Activated CD4-positive, alpha-beta T cell treated with anti-CD3 and anti-CD28 coated beads for 48 hours (primary cell): Measurements from ENCODE around the gene CHRM2.

Experiments
- DNase-seq: peaks from one replicate; pipeline ENCODE4 v3.0.0-alpha.2; 2020

CHRM2 gene

GRCh38 chr7:136964347-136964746 is 95.9 kb downstream of the CHRM2 start:
- DNase-seq = no peak

DNA sequence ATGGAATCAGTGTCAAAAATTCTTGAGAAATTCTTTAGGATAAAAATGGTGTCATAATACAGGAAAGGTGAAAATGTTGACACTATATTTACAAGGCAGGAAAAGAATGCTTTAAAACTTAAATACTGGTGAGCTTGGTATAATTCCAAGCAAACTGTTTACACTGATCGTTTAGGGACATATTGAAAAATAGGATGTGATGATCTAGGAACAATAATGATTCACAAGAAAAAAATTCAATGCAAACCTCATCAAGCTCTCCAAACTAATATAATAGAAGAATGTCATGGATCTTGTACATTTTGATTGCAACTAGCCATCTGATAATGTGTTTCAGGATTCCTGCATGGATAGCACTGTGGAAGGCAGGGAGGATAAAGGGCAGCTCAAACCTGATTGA is 98.4 kb downstream of the CHRM2 start:
- no peak for DNase-seq

- no peak for DNase-seq
Measured at GRCh38 chr7:136969761-136970160, 101.3 kb downstream of the CHRM2 start.

GRCh38 chr7:136971776-136972175 is 103.3 kb downstream of the CHRM2 start:
- DNase-seq = no peak

- DNase-seq = no peak
Measured at GRCh38 chr7:136976504-136977251, 108.2 kb downstream of the CHRM2 start.

- no peak for DNase-seq
Measured at GRCh38 chr7:136993377-136993776, 124.9 kb downstream of the CHRM2 start.

DNA sequence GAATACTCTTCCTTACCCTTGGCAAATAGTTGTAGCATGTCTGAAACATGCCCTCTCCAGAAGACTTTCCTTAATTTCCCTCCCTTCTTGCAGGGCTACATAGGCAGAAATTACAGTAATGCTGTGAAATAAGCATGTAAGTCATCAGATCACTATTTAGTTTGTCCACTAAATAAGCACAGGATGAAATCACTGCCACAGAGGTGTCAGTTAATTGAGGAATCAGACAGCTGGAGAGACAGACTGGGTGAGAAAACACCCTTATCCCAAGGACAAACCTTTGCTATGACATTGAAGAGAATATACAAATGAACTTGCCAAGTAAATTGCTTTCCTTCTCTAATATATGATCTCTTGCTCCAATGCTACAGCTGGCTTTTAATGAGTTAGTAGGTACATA is 129.3 kb downstream of the CHRM2 start:
- no peak for DNase-seq

GRCh38 chr7:136998495-136998894 is 130.0 kb downstream of the CHRM2 start:
- no peak for DNase-seq

GRCh38 chr7:137000621-137001020 is 132.2 kb downstream of the CHRM2 start:
- no peak for DNase-seq

GRCh38 chr7:137001041-137001440 is 132.6 kb downstream of the CHRM2 start:
- DNase-seq = no peak

DNA sequence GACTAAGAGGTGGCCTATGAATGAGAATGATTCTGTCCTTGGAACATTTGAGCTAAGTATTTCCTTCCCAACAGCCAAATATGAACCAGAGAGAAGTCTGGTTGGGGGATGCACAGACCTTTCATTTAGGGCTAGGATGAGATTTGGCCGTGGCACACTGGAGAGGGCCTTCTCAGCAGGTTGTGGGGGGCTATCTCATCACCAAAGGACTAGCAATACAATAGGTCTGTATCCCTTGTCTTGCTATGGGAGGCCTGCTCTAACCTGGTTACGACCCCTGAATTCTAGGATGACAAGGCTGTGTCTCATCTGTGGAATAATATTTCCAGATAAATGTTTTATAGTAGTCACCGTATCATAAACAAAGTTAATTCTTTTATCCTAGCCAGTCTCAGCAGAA is 133.0 kb downstream of the CHRM2 start:
- DNase-seq = no peak

GRCh38 chr7:137003086-137003485 is 134.6 kb downstream of the CHRM2 start:
- no peak for DNase-seq

GRCh38 chr7:137003566-137003965 is 135.1 kb downstream of the CHRM2 start:
- DNase-seq = no peak

- no peak for DNase-seq
Measured at GRCh38 chr7:137005873-137006272, 137.4 kb downstream of the CHRM2 start.

GRCh38 chr7:137006293-137006692 is 137.8 kb downstream of the CHRM2 start:
- DNase-seq = no peak

- DNase-seq = no peak
Measured at GRCh38 chr7:137007001-137007694, 138.7 kb downstream of the CHRM2 start.

GRCh38 chr7:137009404-137009803 is 141.0 kb downstream of the CHRM2 start:
- no peak for DNase-seq

GRCh38 chr7:137015015-137015414 is 146.6 kb downstream of the CHRM2 start:
- DNase-seq = no peak

GRCh38 chr7:137017221-137017620 is 148.8 kb downstream of the CHRM2 start:
- DNase-seq = no peak

- DNase-seq = no peak
Measured at GRCh38 chr7:137018468-137018867, 150.0 kb downstream of the CHRM2 start.

DNA sequence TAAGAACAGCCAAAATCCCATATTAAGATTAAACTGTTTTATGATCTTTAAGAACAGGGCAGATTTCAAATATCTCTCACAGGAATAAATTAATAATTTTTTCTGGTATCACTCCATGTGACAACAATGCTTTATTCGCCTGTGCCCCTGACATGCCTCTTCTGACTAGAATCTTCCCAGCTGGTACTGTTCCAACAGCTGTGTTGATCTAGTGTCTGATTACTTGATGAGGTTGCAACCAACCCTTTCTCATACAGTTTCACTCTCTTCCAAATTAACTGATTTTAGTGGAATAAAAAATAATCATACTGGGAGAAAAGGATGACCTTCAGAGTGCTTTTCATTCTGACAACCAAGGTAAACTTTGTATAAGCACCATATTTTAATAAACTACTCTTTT is 151.9 kb downstream of the CHRM2 start:
- no peak for DNase-seq

DNA sequence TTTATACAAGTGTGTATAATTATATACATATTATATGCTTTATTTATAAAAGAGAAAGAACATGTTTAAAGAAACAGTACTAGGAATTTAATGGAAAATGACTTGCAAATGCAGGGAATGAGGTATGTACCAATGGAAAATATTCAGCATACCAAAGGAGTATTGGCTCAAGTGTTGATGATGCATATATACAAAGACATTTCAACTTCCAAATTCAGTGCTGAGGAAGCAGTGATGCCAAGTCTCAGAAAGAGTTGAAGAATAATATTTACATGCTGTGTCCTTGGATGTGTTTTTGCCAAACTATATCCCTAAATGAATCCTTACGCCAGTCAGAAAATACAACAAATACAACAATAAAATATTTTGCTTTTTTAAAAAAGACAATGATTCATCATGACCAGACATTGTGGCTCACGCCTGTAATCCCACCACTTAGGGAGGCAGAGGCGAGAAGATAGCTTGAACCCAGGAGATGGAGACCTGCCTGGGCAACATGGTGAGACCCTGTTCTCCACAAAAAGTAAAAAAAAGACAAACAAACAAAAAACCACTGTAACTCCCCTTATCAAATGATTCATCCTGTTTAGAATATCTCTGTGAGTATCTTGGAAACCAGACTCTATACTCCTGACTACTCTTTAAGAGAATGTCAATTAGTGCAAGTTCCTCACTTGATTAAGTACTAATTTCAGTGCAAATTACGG is 157.2 kb downstream of the CHRM2 start:
- DNase-seq = no peak

DNA sequence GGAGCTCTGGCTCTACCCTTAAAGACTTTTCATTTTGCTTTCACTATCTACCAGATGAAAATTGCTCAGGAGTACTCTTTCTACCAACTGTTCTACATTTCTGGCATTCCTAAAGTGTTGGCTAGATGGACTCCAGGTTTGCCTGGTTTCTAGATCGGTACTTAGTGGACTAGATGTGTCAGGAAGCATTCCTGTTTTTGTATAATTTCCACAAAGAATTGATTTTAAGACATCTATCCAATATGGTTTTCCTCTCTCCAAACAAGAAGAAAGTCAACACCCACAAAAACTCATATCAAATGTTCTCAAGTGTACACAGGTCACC is 157.7 kb downstream of the CHRM2 start:
- DNase-seq = no peak

DNA sequence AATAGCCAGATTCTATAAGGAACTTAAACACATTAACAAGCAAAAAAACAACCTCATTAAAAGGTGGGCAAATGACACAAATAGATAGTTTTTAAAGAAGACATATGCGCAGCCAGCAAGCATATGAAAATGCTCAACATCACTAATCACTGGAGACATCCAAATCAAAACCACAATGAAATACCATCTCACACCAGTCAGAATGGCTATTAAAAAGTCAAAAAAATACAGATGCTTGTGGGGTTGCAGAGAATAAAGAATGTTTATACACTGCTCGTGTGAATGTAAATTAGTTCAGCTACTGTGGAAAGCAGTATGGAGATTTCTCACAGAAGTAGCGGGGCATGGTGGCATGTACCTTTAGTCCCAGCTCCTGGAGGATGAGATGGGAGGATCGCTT is 164.0 kb downstream of the CHRM2 start:
- DNase-seq = no peak
